Hepatocyte (in vitro differentiated cells): ENCODE data around the gene TBX18. TPM values are rescaled to one million over a fixed set of nuclear protein-coding genes. Genes with fewer than 3 reads are reported as not detected.

Experiments used
- DNase-seq: peaks from one replicate; pipeline ENCODE4 v3.0.0-alpha.2; 2016; ENCODE audit warnings: low spot score
- H2AFZ ChIP-seq: fragments of 200-600 bp; sonication (generic); 2 replicates; pipeline ENCODE4 v1.6.0; 2016; ENCODE audit warnings: antibody characterized with exemption, mild to moderate bottlenecking
- H3K27ac ChIP-seq: fragments of 200-600 bp; sonication (generic); 2 replicates; pipeline ENCODE4 v1.5.1; 2016; ENCODE audit warnings: mild to moderate bottlenecking
- H3K27me3 ChIP-seq: fragments of 200-600 bp; sonication (generic); 2 replicates; pipeline ENCODE4 v1.6.1; 2016
- H3K36me3 ChIP-seq: fragments of 200-600 bp; sonication (generic); replicated peaks from 2 replicates; pipeline ENCODE4 v1.5.1; 2016; ENCODE audit warnings: low read depth; ENCODE audit not compliant: insufficient read depth
- H3K4me1 ChIP-seq: fragments of 200-600 bp; sonication (generic); 2 replicates; pipeline ENCODE4 v1.5.1; 2016; ENCODE audit warnings: mild to moderate bottlenecking, moderate library complexity; ENCODE audit not compliant: insufficient read depth
- H3K4me2 ChIP-seq: fragments of 200-600 bp; sonication (generic); 2 replicates; pipeline ENCODE4 v1.6.0; 2016
- H3K4me3 ChIP-seq: fragments of 200-600 bp; sonication (generic); 2 replicates; pipeline ENCODE4 v1.5.1; 2016; ENCODE audit warnings: mild to moderate bottlenecking
- H3K79me2 ChIP-seq: fragments of 200-600 bp; sonication (generic); 2 replicates; pipeline ENCODE4 v1.6.0; 2017; ENCODE audit warnings: mild to moderate bottlenecking
- H3K9me2 ChIP-seq: fragments of 200-600 bp; sonication (generic); replicated peaks from 2 replicates; pipeline ENCODE4 v1.6.0; 2017; ENCODE audit warnings: mild to moderate bottlenecking; ENCODE audit not compliant: insufficient read depth
- H3K9me3 ChIP-seq: fragments of 200-600 bp; sonication (generic); 2 replicates; pipeline ENCODE4 v1.5.1; 2016; ENCODE audit warnings: low read depth, mild to moderate bottlenecking
- H4K20me1 ChIP-seq: fragments of 200-600 bp; sonication (generic); 2 replicates; pipeline ENCODE4 v1.6.0; 2016; ENCODE audit warnings: mild to moderate bottlenecking; ENCODE audit not compliant: insufficient read depth, poor library complexity, severe bottlenecking
- CTCF ChIP-seq: fragments of 200-600 bp; sonication (generic); IDR thresholded peaks from 2 replicates; pipeline ENCODE4 v1.5.1; 2016; ENCODE audit warnings: antibody characterized with exemption, mild to moderate bottlenecking; ENCODE audit not compliant: poor library complexity
- EZH2 ChIP-seq: fragments of 200-600 bp; sonication (generic); IDR thresholded peaks from 2 replicates; pipeline ENCODE4 v1.6.1; 2016; ENCODE audit warnings: antibody characterized with exemption, mild to moderate bottlenecking, borderline replicate concordance
- EZH2phosphoT487 ChIP-seq: fragments of 200-600 bp; sonication (generic); IDR thresholded peaks from one replicate; pipeline ENCODE4 v1.6.1; 2018; ENCODE audit warnings: antibody characterized with exemption, mild to moderate bottlenecking, low read depth, moderate library complexity; ENCODE audit not compliant: unreplicated experiment, severe bottlenecking
- WGBS: methylation state at CpG from one replicate; pipeline ENCODE4 v1.1.6; 2016; ENCODE audit warnings: low lambda C conversion rate; ENCODE audit errors: missing lambda C conversion rate; 5-methylcytosine and 5-hydroxymethylcytosine counted together
- polyA plus RNA-seq: library from polyadenylated mRNA; unstranded; fragments of >200 nt; fragmentation: Nextera tagmentation; extraction: Ambion mirVana; gene quantifications from 2 replicates; pipeline ENCODE4 v1.2.1, GENCODE V29; 2016
- total RNA-seq: library from RNA; depleted of rRNA; stranded (reverse); fragments of >200 nt; gene quantifications from 2 replicates; pipeline ENCODE4 v1.2.3, GENCODE V29; 2014

The TBX18 gene
- total RNA-seq (1.3 and 2.0 TPM in 2 replicates), polyA plus RNA-seq (0.10 and 0.37 TPM in 2 replicates)

GRCh38 chr6:84764332-84765049 lies at the start of gene TBX18:
Gene TBX18 (minus strand): TSS chr6:84764598. CDS start chr6:84764181, 417 bp downstream.
- no peaks in the 10 kb centered on the region for H3K9me3 ChIP-seq
- H3K79me2 ChIP-seq: no peaks in the 10 kb centered on the region
- H3K36me3 ChIP-seq: no peaks in the 10 kb centered on the region
- peak within 1 kb of the TSS; percentile 42 for H3K4me3 ChIP-seq
- H3K27ac ChIP-seq: peak within 1 kb of the TSS; percentile 12
- peak; percentile 95 for DNase-seq
- TF ChIP-seq EZH2phosphoT487: no peak
- TF ChIP-seq EZH2: peak; percentile 40
- no peaks in the 10 kb centered on the region for H4K20me1 ChIP-seq
- H3K4me2 ChIP-seq: peak within 1 kb of the TSS; percentile 89
- H3K4me1 ChIP-seq: peaks cover 4% of the 10 kb centered on the region
- WGBS: 1% methylated on average over 42 of the region's 42 CpGs
- H3K27me3 ChIP-seq: peaks cover 89% of the 10 kb centered on the region
- no peaks in the 10 kb centered on the region for H3K9me2 ChIP-seq
- peak within 1 kb of the TSS; percentile 50 for H2AFZ ChIP-seq

- TF ChIP-seq CTCF: no peak
- TF ChIP-seq EZH2phosphoT487: no peak
- no peak for TF ChIP-seq EZH2
- Histone ChIP-seq H3K79me2 (no peaks in the 10 kb centered on the region), H3K9me2 (no peaks in the 10 kb centered on the region), H3K4me3 (no peak overlapping the region), H3K36me3 (no peaks in the 10 kb centered on the region), H4K20me1 (no peaks in the 10 kb centered on the region), H3K27ac (no peak overlapping the region), H2AFZ (no peak overlapping the region), H3K9me3 (no peaks in the 10 kb centered on the region), H3K27me3 (no peaks in the 10 kb centered on the region), H3K4me1 (no peaks in the 10 kb centered on the region), H3K4me2 (no peak overlapping the region)
- no peak for DNase-seq
Measured at GRCh38 chr6:84811351-84811750, 47.0 kb upstream of the TBX18 start.

- H3K27ac ChIP-seq: no peak overlapping the region
- TF ChIP-seq EZH2phosphoT487 (no peak), CTCF (no peak), EZH2 (no peak)
- H3K4me1 ChIP-seq: no peaks in the 10 kb centered on the region
- 38% methylated on average over 4 of the region's 4 CpGs for WGBS
- H3K9me3 ChIP-seq: no peaks in the 10 kb centered on the region
- H3K79me2 ChIP-seq: no peaks in the 10 kb centered on the region
- H3K4me2 ChIP-seq: no peak overlapping the region
- no peak overlapping the region for H3K4me3 ChIP-seq
- DNase-seq: no peak
- no peak overlapping the region for H2AFZ ChIP-seq
- H3K27me3 ChIP-seq: no peaks in the 10 kb centered on the region
- no peaks in the 10 kb centered on the region for H3K9me2 ChIP-seq
- H3K36me3 ChIP-seq: no peaks in the 10 kb centered on the region
- H4K20me1 ChIP-seq: no peaks in the 10 kb centered on the region
Measured at GRCh38 chr6:84809455-84809854, 45.1 kb upstream of the TBX18 start.

GRCh38 chr6:84808491-84809061 lies 44.2 kb upstream of the TBX18 start:
- H3K4me2 ChIP-seq: no peak overlapping the region
- WGBS: 76% methylated on average over 6 of the region's 6 CpGs
- no peak for DNase-seq

More at GRCh38 chr6:84808491-84809061, 44.2 kb upstream of the TBX18 start:
- Histone ChIP-seq H3K4me1 (no peaks in the 10 kb centered on the region), H3K36me3 (no peaks in the 10 kb centered on the region), H3K9me2 (no peaks in the 10 kb centered on the region), H3K9me3 (no peaks in the 10 kb centered on the region), H3K27ac (no peak overlapping the region), H3K79me2 (no peaks in the 10 kb centered on the region), H2AFZ (no peak overlapping the region), H3K27me3 (no peaks in the 10 kb centered on the region), H3K4me3 (no peak overlapping the region), H4K20me1 (no peaks in the 10 kb centered on the region)
- TF ChIP-seq EZH2 (no peak), EZH2phosphoT487 (no peak), CTCF (no peak)
